GM12892 (cell line): ENCODE data around the gene ZNF367.

Experiments used
- POLR2A ChIP-seq: IDR thresholded peaks from 2 replicates; pipeline ENCODE4 v1.6.1; 2011; ENCODE audit warnings: low read depth, low read length, control low read depth
- POLR2AphosphoS5 ChIP-seq: IDR thresholded peaks from 2 replicates; pipeline ENCODE4 v1.6.1; 2011; ENCODE audit warnings: low read depth, low read length, control low read depth
- TAF1 ChIP-seq: IDR thresholded peaks from 2 replicates; pipeline ENCODE4 v1.6.1; 2011; ENCODE audit warnings: low read depth, mild to moderate bottlenecking, control low read depth, low read length, borderline replicate concordance

DNA sequence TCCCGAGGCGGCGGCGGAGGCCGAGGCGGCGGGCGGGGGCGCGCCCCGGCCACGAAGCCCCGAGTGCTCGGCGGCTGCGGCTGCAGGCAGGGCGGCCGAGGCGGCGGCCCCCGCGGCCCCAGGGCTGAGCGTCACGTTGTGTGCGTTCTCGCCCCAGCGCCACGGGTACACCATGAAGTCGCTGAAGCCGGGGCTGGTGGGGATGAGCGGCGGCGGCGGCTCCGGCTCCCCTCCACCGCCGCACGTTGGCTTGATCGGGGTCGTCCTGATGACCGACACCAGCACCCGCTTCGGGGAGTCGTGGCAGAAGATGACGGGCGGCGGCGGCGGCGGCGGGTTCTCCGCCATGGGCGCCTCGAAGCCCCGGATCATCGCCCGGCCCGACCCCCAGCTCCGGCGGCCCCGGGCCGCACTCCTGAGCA is 498 bp downstream of the ZNF367 start:
- TF ChIP-seq POLR2A (no peak), POLR2AphosphoS5 (no peak), TAF1 (no peak)
